ENCODE results near the gene GUSB. TPM values are rescaled to one million over a fixed set of nuclear protein-coding genes. Genes with fewer than 3 reads are reported as not detected.
"Not testable (repeated sequence)": the region's sequence is repeated elsewhere in the genome, so short reads cannot be mapped to it uniquely, and the experiment has no call there.

GUSB gene
- total RNA-seq, 2 donors from 2014 or later, result 51.7 to 52.9 TPM

- Mint-ChIP-seq H3K27ac (no peak overlapping the region), H3K4me3 (no peak overlapping the region), H3K9me3 (no peaks in the 10 kb centered on the region), H3K4me1 (ENCODE audit: low read depth) (no peaks in the 10 kb centered on the region), H3K36me3 (ENCODE audit: insufficient read depth in 2 of 2) (peaks cover 5 to 24% of the 10 kb centered on the region in 2 donors), H3K27me3 (ENCODE audit: low read depth) (no peaks in the 10 kb centered on the region)
- ATAC-seq (replicated peaks in 1 of 2) (no peak), DNase-seq (no peak)
Measured at GRCh38 chr7:65968256-65969185, 13.5 kb downstream of the GUSB start.

GRCh38 chr7:65967361-65968155, 14.5 kb downstream of the GUSB start:
- Mint-ChIP-seq H3K27ac (no peak overlapping the region), H3K4me3 (no peak overlapping the region), H3K4me1 (ENCODE audit: low read depth) (no peaks in the 10 kb centered on the region), H3K36me3 (ENCODE audit: insufficient read depth in 2 of 2) (peaks cover 10 to 24% of the 10 kb centered on the region in 2 donors), H3K9me3 (no peaks in the 10 kb centered on the region), H3K27me3 (ENCODE audit: low read depth) (no peaks in the 10 kb centered on the region)
- no peak for DNase-seq
- no peak for ATAC-seq (replicated peaks in 1 of 2)

- no peaks in the 10 kb centered on the region for H3K4me1 Mint-ChIP-seq (ENCODE audit: low read depth)
- no peaks in the 10 kb centered on the region for H3K9me3 Mint-ChIP-seq
- no peak for ATAC-seq (replicated peaks in 1 of 2)
- no peak overlapping the region for H3K4me3 Mint-ChIP-seq
- peaks cover 10 to 21% of the 10 kb centered on the region in 2 donors for H3K36me3 Mint-ChIP-seq (ENCODE audit: insufficient read depth in 2 of 2)
- H3K27ac Mint-ChIP-seq, result no peak overlapping the region
- DNase-seq, result no peak
- H3K27me3 Mint-ChIP-seq (ENCODE audit: low read depth), result no peaks in the 10 kb centered on the region
Measured at GRCh38 chr7:65966146-65966545, 15.9 kb downstream of the GUSB start.

- not testable (repeated sequence) for H3K27me3 Mint-ChIP-seq (ENCODE audit: low read depth); H3K27ac Mint-ChIP-seq; ATAC-seq (replicated peaks in 1 of 2); DNase-seq; H3K4me1 Mint-ChIP-seq (ENCODE audit: low read depth); H3K4me3 Mint-ChIP-seq; H3K9me3 Mint-ChIP-seq
- peaks cover 8 to 20% of the 10 kb centered on the region in 2 donors for H3K36me3 Mint-ChIP-seq (ENCODE audit: insufficient read depth in 2 of 2)
Measured at GRCh38 chr7:65964671-65965070, 17.3 kb downstream of the GUSB start.

GRCh38 chr7:65962033-65962432, 20.0 kb downstream of the GUSB start:
- H3K4me1 Mint-ChIP-seq (ENCODE audit: low read depth), result no peaks in the 10 kb centered on the region
- DNase-seq (no peak), ATAC-seq (replicated peaks in 1 of 2) (no peak)
- H3K4me3 Mint-ChIP-seq, result no peak overlapping the region
- no peaks in the 10 kb centered on the region for H3K9me3 Mint-ChIP-seq
- no peaks in the 10 kb centered on the region for H3K27me3 Mint-ChIP-seq (ENCODE audit: low read depth)
- H3K27ac Mint-ChIP-seq, result no peak overlapping the region
- H3K36me3 Mint-ChIP-seq (ENCODE audit: insufficient read depth in 2 of 2), result peaks cover 5 to 19% of the 10 kb centered on the region in 2 donors

GRCh38 chr7:65960351-65961074, 21.5 kb downstream of the GUSB start:
- ATAC-seq (replicated peaks in 1 of 2), result no peak
- Mint-ChIP-seq H3K36me3 (ENCODE audit: insufficient read depth in 2 of 2) (peaks cover 5 to 15% of the 10 kb centered on the region in 2 donors), H3K4me3 (no peak overlapping the region), H3K4me1 (ENCODE audit: low read depth) (no peaks in the 10 kb centered on the region), H3K9me3 (no peaks in the 10 kb centered on the region), H3K27ac (no peak overlapping the region), H3K27me3 (ENCODE audit: low read depth) (no peaks in the 10 kb centered on the region)
- DNase-seq, result no peak

GRCh38 chr7:65955718-65956117, 26.3 kb downstream of the GUSB start:
- no peaks in the 10 kb centered on the region for H3K36me3 Mint-ChIP-seq (ENCODE audit: insufficient read depth in 2 of 2)
- no peaks in the 10 kb centered on the region for H3K9me3 Mint-ChIP-seq
- H3K27ac Mint-ChIP-seq, result peak overlapping the region; percentile 3
- DNase-seq (no peak), ATAC-seq (replicated peaks in 1 of 2) (no peak)
- H3K27me3 Mint-ChIP-seq (ENCODE audit: low read depth), result no peaks in the 10 kb centered on the region
- H3K4me3 Mint-ChIP-seq, result no peak overlapping the region
- no peaks in the 10 kb centered on the region for H3K4me1 Mint-ChIP-seq (ENCODE audit: low read depth)

- Mint-ChIP-seq H3K36me3 (ENCODE audit: insufficient read depth in 2 of 2) (no peaks in the 10 kb centered on the region), H3K27ac (no peak overlapping the region), H3K27me3 (ENCODE audit: low read depth) (no peaks in the 10 kb centered on the region), H3K9me3 (no peaks in the 10 kb centered on the region), H3K4me3 (no peak overlapping the region), H3K4me1 (ENCODE audit: low read depth) (no peaks in the 10 kb centered on the region)
- DNase-seq (no peak), ATAC-seq (replicated peaks in 1 of 2) (no peak)
Measured at GRCh38 chr7:65953890-65954450, 28.0 kb downstream of the GUSB start.

- Mint-ChIP-seq H3K4me3 (no peak overlapping the region), H3K27ac (no peak overlapping the region), H3K36me3 (ENCODE audit: insufficient read depth in 2 of 2) (no peaks in the 10 kb centered on the region), H3K27me3 (ENCODE audit: low read depth) (no peaks in the 10 kb centered on the region), H3K9me3 (no peaks in the 10 kb centered on the region), H3K4me1 (ENCODE audit: low read depth) (no peaks in the 10 kb centered on the region)
- no peak for ATAC-seq (replicated peaks in 1 of 2)
- no peak for DNase-seq
Measured at GRCh38 chr7:65953001-65953720, 28.9 kb downstream of the GUSB start.

GRCh38 chr7:65951837-65952578, 30.0 kb downstream of the GUSB start:
- no peaks in the 10 kb centered on the region for H3K36me3 Mint-ChIP-seq (ENCODE audit: insufficient read depth in 2 of 2)
- no peak overlapping the region for H3K27ac Mint-ChIP-seq
- DNase-seq (no peak), ATAC-seq (replicated peaks in 1 of 2) (no peak)
- no peak overlapping the region for H3K4me3 Mint-ChIP-seq
- no peaks in the 10 kb centered on the region for H3K9me3 Mint-ChIP-seq
- H3K4me1 Mint-ChIP-seq (ENCODE audit: low read depth), result no peaks in the 10 kb centered on the region
- no peaks in the 10 kb centered on the region for H3K27me3 Mint-ChIP-seq (ENCODE audit: low read depth)

GRCh38 chr7:65946904-65947303, 35.1 kb downstream of the GUSB start:
- Mint-ChIP-seq H3K27me3 (ENCODE audit: low read depth) (no peaks in the 10 kb centered on the region), H3K9me3 (no peaks in the 10 kb centered on the region), H3K36me3 (ENCODE audit: insufficient read depth in 2 of 2) (no peaks in the 10 kb centered on the region), H3K4me3 (no peak overlapping the region), H3K4me1 (ENCODE audit: low read depth) (no peaks in the 10 kb centered on the region), H3K27ac (no peak overlapping the region)
- ATAC-seq (replicated peaks in 1 of 2) (no peak), DNase-seq (no peak)

- not testable (repeated sequence) for H3K36me3 Mint-ChIP-seq (ENCODE audit: insufficient read depth in 2 of 2); H3K4me1 Mint-ChIP-seq (ENCODE audit: low read depth); H3K27me3 Mint-ChIP-seq (ENCODE audit: low read depth); DNase-seq; H3K27ac Mint-ChIP-seq; H3K4me3 Mint-ChIP-seq; ATAC-seq (replicated peaks in 1 of 2); H3K9me3 Mint-ChIP-seq
Measured at GRCh38 chr7:65945787-65946186, 36.2 kb downstream of the GUSB start.

Data from activated T-cell treated with anti-CD3 and anti-CD28 coated beads, Interleukin-2, amount 50 U/mL, for 72 hours (primary cell).